22Rv1 (cell line): Measurements from ENCODE around the gene IFIT2.
"Not testable (repeated sequence)": the region's sequence is repeated elsewhere in the genome, so short reads cannot be mapped to it uniquely, and the experiment has no call there.

Experiments
- H3K27ac ChIP-seq: fragments of 450-650 bp; 2 replicates; pipeline ENCODE4 v1.5.1; 2017
- CTCF ChIP-seq: fragments of 450-650 bp; IDR thresholded peaks from 2 replicates; pipeline ENCODE4 v1.5.1; 2017; ENCODE audit warnings: mild to moderate bottlenecking
- ZFX ChIP-seq: fragments of 450-650 bp; IDR thresholded peaks from 2 replicates; pipeline ENCODE4 v1.6.1; 2017; ENCODE audit warnings: antibody characterized with exemption, borderline replicate concordance

IFIT2 gene

GRCh38 chr10:89280508-89280907 lies 21.3 kb upstream of the IFIT2 start:
- TF ChIP-seq ZFX (no peak), CTCF (no peak)
- no peak overlapping the region for H3K27ac ChIP-seq

- H3K27ac ChIP-seq = no peak overlapping the region
- TF ChIP-seq ZFX (no peak), CTCF (no peak)
These were observed 20.0 kb upstream of the IFIT2 start for GRCh38 chr10:89281606-89282395.

GRCh38 chr10:89283025-89283935 lies 18.6 kb upstream of the IFIT2 start:
- H3K27ac ChIP-seq = no peak overlapping the region

GRCh38 chr10:89283936-89284475 lies 17.8 kb upstream of the IFIT2 start:
- H3K27ac ChIP-seq = no peak overlapping the region
- TF ChIP-seq CTCF = no peak
- TF ChIP-seq ZFX = no peak

More at GRCh38 chr10:89283025-89283935, 18.6 kb upstream of the IFIT2 start:
- TF ChIP-seq CTCF (no peak), ZFX (no peak)

- H3K27ac ChIP-seq = not testable (repeated sequence)
These were observed 17.1 kb upstream of the IFIT2 start for GRCh38 chr10:89284711-89285110.

- not testable (repeated sequence) for H3K27ac ChIP-seq
These were observed 16.5 kb upstream of the IFIT2 start for GRCh38 chr10:89285303-89285702.

GRCh38 chr10:89294721-89295239 lies 7.1 kb upstream of the IFIT2 start:
- TF ChIP-seq ZFX (no peak), CTCF (no peak)
- H3K27ac ChIP-seq = no peak overlapping the region

- no peak overlapping the region for H3K27ac ChIP-seq
- TF ChIP-seq ZFX = no peak
- no peak for TF ChIP-seq CTCF
These were observed 6.2 kb upstream of the IFIT2 start for GRCh38 chr10:89295597-89295996.
